Measurements from ENCODE around the gene TRIO.

DNA sequence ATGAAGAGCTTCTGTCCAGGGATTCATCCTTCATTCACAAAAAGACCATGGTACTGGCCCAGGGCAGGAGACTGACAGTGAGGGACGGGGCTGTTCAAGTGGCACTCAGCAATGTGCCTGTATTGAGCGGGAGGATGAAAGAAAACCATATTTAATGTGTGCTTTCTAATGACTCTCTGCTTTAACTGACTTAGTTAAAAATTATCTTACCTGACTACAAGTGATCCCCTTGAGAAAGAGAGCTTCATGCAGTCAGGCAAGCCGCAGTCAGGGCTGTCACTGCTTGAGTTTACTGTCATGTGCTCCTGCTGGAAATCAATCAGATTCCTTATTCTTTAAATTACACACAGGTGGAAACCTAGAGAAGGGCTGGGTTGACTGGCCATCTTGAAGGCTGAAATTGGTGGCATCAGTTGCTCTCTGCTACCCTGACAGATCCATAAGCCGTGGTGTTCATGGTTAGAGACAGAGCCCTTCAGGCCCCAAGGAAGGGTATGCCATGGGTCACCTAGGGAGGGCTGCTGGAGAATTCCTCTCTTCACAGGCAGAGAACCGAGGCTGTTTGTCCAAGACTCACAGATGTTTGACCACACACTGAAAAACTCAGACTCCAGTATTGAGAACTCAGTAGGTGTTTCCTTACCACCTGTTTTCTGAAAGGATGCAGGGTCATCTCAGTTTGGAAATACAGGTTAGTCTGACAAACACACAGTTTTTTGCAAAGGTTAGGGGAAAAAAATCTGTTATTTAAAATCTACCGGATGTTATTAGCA is 70.9 kb downstream of the TRIO start:
- TF ChIP-seq BHLHE40 (IDR thresholded peaks at IDR 0.05; ENCODE audit: borderline replicate concordance), result no peak
- no peak for TF ChIP-seq NFRKB (IDR thresholded peaks at IDR 0.05)
